ENCODE measurements around the gene FES. TPM values are rescaled to one million over a fixed set of nuclear protein-coding genes. Genes with fewer than 3 reads are reported as not detected.
A peak's percentile ranks its signal among the peaks of the same experiment; 100 is the strongest.

FES gene
- total RNA-seq, 1 donor from 2014 or later = 65.1 TPM

GRCh38 chr15:90866800-90867199 lies 17.5 kb upstream of the FES start:
- DNase-seq (ENCODE audit: low spot score in 2 of 2) = no peak
- H3K36me3 ChIP-seq = no peaks in the 10 kb centered on the region
- intact Hi-C loops (cut with DNase I) = no loop called here
- no peak overlapping the region for H3K27ac ChIP-seq
- no peaks in the 10 kb centered on the region for H3K9me3 ChIP-seq
- TF ChIP-seq CTCF (IDR thresholded peaks at IDR 0.05) = no peak
- H3K4me3 ChIP-seq = no peak overlapping the region
- H3K4me1 ChIP-seq = peaks cover 4 to 17% of the 10 kb centered on the region in 2 donors
- no peaks in the 10 kb centered on the region for H3K27me3 ChIP-seq

GRCh38 chr15:90868261-90868689 lies 16.0 kb upstream of the FES start, which contains the start of gene FURIN:
TSS of gene FURIN (plus strand) at chr15:90868588. CDS start at chr15:90875741, 7,153 bp downstream.
- no peaks in the 10 kb centered on the region for H3K27me3 ChIP-seq
- H3K4me3 ChIP-seq = no peak within 1 kb of the TSS
- no peaks in the 10 kb centered on the region for H3K9me3 ChIP-seq
- no peak for DNase-seq (ENCODE audit: low spot score in 2 of 2)
- no peaks in the 10 kb centered on the region for H3K36me3 ChIP-seq
- H3K27ac ChIP-seq = peak within 1 kb of the TSS; percentile 91 to 95
- intact Hi-C loops (cut with DNase I) = no loop called here
- TF ChIP-seq CTCF (IDR thresholded peaks at IDR 0.05) = no peak
- peaks cover 8 to 25% of the 10 kb centered on the region in 2 donors for H3K4me1 ChIP-seq

- intact Hi-C loops (cut with DNase I) = no loop called here
- Histone ChIP-seq H3K4me3 (no peak overlapping the region), H3K36me3 (no peaks in the 10 kb centered on the region), H3K27ac (peak overlapping the region; percentile 91 to 95), H3K9me3 (no peaks in the 10 kb centered on the region), H3K4me1 (peaks cover 10 to 33% of the 10 kb centered on the region in 2 donors), H3K27me3 (no peaks in the 10 kb centered on the region)
- DNase-seq (ENCODE audit: low spot score in 2 of 2) = no peak
- no peak for TF ChIP-seq CTCF (IDR thresholded peaks at IDR 0.05)
Observed at GRCh38 chr15:90869140-90869541, 15.2 kb upstream of the FES start.

- no peaks in the 10 kb centered on the region for H3K36me3 ChIP-seq
- H3K4me1 ChIP-seq = peaks cover 10 to 36% of the 10 kb centered on the region in 2 donors
- H3K9me3 ChIP-seq = no peaks in the 10 kb centered on the region
- intact Hi-C loops (cut with DNase I) = loop anchor here (2.0 kb wide), 1 partner anchor 61 kb away; no protein-coding TSS in a partner anchor
- no peak for TF ChIP-seq CTCF (IDR thresholded peaks at IDR 0.05)
- peak overlapping the region; percentile 91 to 95 for H3K27ac ChIP-seq
- H3K4me3 ChIP-seq = no peak overlapping the region
- H3K27me3 ChIP-seq = no peaks in the 10 kb centered on the region
- peak; percentile 78 to 92 for DNase-seq (ENCODE audit: low spot score in 2 of 2)
Observed at GRCh38 chr15:90869601-90870353, 14.5 kb upstream of the FES start.

GRCh38 chr15:90870354-90871138 lies 13.8 kb upstream of the FES start:
- Histone ChIP-seq H3K4me3 (peak overlapping the region; percentile 87 to 98), H3K9me3 (no peaks in the 10 kb centered on the region), H3K36me3 (peaks cover 1 to 2% of the 10 kb centered on the region in 2 donors), H3K27ac (peak overlapping the region; percentile 91 to 95), H3K27me3 (no peaks in the 10 kb centered on the region), H3K4me1 (peaks cover 10 to 36% of the 10 kb centered on the region in 2 donors)
- no peak for DNase-seq (ENCODE audit: low spot score in 2 of 2)
- intact Hi-C loops (cut with DNase I) = loop anchor here (2.0 kb wide), 1 partner anchor 60 kb away; no protein-coding TSS in a partner anchor
- TF ChIP-seq CTCF (IDR thresholded peaks at IDR 0.05) = no peak

All from ascending aorta (tissue), 2 donors.